Fibroblast of skin of right quadriceps (primary cell): ENCODE data around the gene CHPT1.

Experiments
- DNase-seq: peaks from one replicate; pipeline ENCODE4 v3.0.0-alpha.2; 2013

CHPT1 gene

DNA sequence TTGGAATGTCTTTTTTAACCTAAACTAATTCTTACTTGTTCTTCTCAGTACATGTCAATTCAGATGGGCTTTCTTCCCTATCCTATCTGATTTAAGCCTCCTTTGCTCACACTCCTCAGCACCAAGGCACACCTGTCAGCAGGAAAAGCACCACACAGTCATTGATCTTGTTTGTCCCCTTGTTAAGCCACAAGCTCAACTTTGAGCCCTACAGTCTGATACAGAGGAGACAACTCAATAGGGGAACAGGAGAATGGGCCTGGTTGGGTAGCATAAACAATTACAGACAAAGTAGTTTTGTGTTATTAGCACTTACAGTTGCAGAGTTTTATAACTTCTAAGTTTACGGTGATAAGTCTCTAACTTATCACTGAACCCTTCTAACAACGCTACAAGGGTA lies 71.3 kb downstream of the CHPT1 start:
- DNase-seq = no peak

- no peak for DNase-seq
Observed at GRCh38 chr12:101769865-101770264, 72.4 kb downstream of the CHPT1 start.

DNA sequence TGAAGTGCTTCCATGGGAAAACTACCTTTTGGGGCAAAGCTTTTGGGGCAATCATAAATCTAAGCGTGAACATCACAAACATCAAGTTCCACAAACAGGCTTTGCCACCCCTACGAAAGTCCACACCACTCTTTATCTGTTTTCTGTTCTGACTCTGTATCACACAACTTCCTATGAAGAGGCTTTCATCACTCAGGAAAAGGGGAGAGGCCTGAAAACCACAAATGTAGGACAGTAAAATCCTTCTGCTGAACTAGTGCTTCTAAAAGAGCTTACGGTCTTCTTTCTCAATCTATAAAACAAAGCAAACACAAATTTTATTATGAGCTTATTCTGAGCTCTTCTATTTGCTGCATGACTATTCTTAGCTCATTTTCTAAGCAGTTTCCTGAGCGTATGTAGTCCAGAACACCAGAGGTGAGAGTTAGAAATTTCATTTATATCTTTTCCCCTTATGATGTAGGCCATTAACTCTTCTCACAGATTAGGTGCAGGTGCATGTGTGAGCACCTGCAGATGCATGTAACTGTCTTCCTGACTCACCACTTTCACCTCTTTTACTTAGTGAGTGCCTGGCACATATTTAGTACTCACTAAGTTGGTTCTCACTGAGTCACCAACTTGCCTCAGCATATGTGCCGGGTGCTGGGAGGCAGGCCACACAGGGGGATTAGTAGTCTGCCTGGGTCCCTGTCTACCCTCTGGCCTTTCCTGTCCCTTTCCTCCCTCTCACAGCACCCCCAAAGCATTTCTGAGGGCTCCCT lies 74.8 kb downstream of the CHPT1 start:
- DNase-seq = no peak

- DNase-seq = peak; percentile 57
Observed at GRCh38 chr12:101773650-101774162, 76.3 kb downstream of the CHPT1 start.

DNA sequence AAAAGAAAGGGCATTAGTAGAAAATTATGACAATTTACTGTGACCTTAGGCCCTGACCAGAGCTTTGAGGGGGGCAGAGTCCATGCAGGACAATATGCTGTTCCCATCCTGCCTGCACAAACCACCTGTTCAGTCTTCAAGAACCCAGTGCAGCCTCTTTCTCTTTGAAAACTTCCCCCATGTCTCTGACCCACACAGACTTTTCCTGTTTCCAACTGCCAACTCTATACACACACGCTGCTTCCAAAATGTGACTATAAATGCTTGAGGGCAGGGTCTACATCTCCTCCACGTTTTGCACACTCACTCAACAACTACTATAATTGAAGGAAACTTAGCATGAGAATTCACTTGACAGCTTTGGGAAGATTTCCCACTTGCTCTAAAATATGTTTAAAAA lies 78.4 kb downstream of the CHPT1 start:
- DNase-seq = no peak

DNA sequence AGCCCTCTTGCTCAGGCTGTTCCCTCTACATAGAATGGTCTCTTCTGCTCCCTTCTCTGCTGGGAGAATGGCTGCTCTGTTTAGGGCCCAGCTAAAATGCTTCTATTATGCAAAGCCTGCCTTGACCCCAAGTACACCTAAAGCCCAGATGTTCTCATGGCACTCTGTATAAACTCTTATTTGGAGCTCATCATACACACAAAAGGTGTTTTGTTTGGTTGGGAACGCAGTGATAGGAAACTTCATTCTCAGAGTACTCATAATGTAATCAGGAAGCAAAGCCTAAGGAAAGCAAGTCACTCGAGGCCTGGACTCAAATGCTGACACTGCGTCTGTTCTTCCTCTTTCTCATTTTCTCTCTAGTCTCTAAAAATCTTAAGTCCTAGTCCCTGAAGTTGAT lies 80.0 kb downstream of the CHPT1 start:
- no peak for DNase-seq

GRCh38 chr12:101777978-101778377 lies 80.5 kb downstream of the CHPT1 start:
- no peak for DNase-seq
